HuH-7.5 (cell line): Measurements from ENCODE around the gene OGA.
A peak's percentile ranks its signal among the peaks of the same experiment; 100 is the strongest.

Source experiments
- DNase-seq: peaks from one replicate; pipeline ENCODE4 v3.0.0; 2011; ENCODE audit warnings: low spot score

The OGA gene

DNA sequence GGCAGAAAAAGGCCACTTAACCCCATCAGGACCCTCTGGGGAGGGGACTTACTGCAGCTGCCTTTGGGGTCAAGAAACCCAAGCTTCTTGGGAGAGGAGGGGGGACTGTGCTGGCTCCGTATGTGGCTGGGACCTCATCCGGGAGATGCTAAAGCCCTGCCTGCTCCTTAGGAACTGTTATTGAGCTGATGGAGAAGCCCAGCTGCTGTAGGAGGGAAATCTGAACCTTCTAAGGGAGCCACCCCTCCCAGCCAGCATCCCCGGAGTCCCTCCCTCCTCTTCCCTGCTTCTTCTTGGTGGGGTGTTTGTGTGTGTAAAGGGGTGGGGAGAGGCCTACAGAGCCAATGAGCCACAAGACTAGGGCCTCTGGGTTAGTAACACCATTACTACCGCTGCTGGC lies 17.1 kb upstream of the OGA start:
- DNase-seq, result no peak

DNA sequence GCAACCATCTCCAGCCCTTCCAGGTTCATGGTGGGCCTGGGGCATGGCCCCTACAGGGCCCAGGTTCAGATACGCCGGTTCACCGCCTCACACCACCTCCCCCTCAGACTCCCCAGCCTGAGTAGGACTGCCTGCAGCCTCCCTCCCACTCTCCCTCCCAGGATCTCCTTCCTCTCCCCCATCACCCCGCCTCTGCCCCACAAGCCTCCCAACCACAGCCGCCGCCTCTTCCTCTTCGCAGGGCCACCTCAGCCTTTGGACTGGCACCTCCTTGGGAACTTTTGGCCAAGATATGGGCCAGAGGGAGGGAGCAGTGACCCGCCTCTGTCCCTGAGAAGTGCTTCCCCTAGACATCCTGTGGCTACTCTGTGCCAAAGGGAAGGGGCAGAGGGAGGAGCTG lies 16.1 kb upstream of the OGA start:
- no peak for DNase-seq

DNA sequence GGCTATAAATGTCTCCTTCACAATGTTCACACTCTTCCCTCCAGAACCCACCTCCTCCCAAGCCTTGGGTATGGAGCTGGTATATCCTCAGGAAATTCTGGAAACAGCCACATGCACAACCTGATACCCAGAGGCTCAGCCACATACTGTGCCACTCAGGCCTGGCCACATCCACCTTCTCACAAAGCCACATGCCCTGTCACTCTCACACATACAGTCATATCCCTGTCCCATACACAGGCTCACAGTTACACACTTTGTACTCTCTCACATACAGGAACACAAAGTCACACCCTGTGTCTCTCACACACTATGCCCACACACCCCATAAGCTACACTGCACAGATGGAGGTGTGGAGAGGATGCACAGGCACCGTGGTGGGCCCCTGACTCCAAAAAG lies 15.2 kb upstream of the OGA start:
- no peak for DNase-seq

DNA sequence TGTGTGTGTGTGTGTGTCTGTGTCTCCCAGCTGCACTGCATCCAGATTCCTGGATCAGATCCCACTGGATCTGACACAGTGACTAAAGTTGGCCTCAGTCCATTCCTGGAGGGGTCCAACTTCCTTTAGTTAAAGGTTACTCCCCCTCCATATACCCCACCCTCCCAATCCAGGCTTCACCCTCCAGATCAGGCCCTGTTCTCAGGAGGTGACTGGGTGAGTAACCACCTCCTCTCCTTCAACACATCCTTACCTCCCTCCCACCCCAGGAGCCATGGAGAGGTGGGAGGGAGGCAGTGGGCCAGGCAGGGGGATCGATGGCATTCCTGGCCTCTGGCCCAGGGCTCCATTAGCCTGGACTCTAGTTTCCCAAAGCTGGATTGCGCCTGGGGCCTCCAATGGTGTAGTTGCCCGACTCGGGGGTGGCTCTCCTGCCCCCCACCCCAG lies 14.1 kb upstream of the OGA start:
- no peak for DNase-seq

DNA sequence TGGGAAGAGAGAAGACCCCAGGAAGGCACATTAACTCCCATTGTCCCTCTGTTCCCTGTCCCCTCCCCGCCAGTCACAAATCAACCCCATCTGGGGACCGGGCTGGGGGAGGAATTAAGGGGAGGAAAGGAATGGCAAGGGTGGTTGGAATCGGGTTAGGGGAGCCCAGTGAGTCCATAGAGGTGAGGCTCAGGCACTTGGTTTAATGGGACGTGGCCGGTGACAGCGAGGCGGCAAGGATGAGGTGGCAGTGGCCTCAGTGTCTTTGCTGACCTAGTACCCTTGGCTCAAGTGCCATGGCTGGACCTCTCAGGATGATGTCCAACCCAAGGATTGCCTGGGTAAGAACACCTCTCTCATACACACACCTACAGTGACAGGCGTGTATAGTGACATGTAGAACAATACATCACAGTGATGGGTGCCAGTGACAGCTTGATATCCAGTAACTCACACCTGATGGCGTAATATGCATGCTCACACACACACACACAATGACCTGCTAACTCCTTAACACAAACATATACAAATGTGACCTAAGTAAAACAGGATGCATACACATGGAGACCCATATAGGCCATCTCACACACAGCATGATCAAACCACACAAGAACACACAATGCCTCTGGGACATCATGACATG lies 13.0 kb upstream of the OGA start:
- DNase-seq, result no peak

DNA sequence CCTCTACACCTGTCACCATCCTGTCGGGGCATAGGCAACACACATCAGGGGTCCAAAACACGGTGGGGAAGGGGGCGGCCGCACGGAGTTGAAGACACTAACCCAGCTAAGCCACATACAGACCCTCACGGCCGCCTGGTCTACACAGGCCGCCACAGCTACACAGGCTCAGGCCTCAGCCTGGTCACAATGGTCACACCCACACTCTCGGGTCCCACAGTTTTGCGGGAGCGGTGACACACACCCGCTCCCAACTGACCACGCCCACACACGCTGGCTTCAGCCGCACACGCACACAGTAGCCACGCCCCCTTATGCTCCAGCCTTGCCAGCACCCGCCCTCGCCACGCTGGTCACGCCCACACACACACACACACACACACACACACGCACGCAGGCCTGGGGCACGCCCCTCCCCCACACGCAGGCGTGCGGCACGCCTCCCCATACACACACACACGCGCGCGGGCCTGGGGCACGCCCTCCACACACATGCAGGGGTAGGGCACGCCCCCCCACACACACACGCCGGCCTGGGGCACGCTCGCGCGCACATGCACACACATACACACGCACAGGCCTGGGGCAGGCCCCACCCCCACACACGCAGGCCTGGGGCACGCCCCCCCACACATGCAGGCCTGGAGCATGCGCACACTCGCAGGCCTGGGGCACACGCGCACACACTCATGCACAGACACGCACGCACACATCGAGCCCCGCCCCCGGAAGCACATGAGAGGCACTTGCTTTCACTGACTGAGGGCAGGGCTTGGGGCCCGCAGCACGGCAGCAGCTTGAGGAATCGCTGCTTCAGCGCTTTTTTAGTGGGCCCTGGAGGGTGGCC lies 12.3 kb upstream of the OGA start:
- peak; percentile 86 for DNase-seq

DNA sequence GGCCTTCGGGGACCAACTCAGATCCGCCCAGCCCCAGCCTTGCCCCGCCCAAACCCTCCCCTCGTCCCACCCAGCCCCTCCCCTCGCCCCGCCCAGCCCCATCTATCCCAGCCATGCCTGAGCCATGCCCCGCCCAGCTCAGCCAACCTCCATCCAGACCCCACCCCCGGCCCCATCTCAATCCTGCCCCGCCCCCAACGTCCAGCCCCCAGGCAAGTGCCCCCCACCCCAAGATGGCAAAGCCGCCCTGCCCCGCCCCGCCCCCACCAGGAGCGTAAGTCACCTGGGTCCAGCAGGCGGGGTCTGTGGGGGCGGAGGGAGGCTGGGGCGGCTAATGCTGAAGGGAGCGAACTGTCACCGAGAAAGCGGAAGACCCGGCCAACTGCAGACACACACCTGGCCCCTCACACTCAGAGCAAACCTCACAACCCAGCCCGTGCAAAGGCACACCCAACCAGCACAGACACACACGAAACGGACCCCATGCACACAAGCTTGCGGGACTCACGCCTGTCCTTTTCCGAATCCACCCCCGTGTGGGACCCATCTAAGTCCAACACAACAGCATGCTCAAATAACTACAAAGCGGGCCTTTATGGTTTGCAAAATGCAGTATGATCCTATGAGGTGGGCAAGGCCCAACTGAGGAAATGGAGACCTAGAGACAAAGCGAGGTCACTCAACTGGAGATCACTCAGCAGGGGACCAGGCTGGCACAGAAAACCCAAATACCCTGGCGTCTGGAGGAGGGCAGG lies 11.5 kb upstream of the OGA start:
- DNase-seq, result no peak

DNA sequence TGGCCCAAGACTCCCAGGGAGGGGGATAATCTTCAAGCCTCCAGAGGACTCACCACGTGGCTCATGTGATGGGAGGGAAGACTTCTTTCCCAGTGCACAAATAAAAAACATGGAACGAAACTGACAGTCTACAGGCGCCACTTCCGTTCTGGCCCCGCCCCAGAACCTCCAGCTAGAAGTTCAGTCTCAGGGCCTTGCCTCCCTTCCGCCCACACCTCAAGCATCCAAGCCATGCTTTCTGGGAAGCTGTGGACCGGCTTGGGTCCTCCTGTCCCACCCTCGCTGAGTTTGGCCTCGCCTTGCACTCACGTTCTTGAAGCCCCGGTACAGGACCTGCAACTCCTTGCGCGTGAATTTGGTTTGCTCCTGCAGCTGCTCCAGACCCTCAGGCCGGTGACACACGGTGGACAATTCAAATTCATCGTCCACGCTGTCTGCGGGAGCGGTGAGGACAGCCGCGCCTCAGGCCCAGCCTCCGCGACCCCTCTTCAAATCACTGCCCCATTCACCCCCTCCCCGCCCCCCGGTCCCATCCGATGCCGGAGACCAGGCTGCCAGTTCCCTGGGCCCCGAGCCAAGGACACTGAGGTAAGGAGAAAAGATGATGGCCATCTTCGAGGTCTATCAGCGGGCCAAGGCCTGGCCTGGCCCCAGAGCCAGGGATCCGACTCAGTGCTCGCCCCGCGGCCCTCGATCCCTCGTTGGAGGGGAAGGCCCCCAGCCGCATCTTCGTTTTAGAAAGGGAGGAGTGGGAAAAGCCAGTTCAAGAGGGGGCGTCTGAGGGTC lies 10.7 kb upstream of the OGA start:
- no peak for DNase-seq

DNA sequence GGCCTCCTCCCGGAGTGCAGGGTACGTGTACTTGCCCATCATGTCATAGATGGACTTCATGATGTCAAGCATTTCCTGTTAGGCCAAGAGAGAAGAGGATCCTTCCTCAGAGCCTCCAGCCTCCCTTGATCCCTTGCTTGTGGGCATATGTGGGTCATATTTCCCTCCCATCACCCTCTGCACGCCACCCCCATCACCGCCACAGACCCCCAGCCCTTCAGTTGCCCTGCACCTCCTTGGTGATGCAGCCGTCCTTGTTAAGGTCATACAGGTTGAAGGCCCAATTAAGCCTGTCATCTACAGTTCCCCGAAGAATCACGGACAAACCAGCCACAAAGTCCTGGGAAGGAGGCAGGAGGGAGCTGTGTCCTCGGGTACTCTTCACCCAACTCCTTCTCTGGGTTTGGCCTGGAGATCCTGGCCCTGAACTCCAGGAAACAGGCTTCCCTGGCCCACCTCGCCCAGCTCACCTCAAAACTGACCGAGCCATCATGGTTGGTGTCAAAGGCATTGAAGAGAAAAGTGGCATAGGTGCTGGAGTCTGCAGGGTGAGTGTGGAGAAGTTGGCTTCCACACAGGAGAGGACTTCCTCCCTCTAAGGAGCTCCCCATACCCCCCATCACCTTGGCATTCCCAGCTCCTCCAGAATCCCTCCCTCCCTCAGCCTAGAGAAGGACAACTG lies 9.8 kb upstream of the OGA start:
- no peak for DNase-seq

DNA sequence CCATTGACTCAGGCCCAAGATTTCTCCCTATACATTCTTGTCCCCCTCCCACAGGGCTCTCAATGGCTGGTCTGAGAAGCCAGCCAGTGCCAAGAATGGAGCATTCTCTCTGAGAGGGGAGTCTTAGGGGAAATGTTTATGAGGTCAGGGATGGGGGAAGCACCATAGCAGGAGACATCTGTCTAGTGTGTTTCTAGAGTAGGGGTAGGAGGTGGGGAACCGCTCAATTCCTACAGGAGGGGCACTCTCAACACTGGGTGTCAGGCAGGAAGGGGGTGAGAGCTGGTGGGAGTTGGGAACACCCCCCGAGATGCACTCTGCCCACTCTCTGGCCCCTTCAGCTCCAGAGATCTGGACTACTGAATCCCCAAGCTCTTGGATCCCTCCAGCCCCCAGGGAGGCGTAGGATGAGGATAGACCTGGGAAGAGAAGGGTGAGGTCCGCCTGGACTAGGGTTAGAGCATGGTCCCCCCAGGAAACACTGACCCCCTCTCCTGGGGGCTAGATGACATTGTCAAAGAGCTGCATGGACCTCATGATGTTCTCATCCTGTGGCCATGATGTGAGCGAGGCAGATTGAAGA lies 8.7 kb upstream of the OGA start:
- DNase-seq, result no peak

DNA sequence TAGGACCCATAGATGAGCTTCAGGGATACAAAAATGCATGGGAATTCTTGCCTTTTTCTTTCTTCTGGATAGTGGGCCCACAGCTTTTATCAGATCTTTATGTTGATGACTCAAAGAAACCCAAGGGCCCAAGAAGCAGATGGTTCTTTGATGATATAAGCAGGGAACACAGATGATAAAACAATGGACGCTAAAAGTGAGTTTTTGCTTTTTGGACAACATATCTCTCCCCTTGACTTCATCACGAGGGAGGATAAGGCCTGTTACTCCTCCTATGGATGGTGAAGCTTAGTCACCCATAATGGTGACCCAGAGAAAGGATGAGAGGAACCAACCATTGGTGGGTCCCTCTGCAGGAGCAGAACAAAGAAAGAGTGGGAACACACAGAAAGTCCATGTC lies 6.5 kb upstream of the OGA start:
- DNase-seq, result no peak

DNA sequence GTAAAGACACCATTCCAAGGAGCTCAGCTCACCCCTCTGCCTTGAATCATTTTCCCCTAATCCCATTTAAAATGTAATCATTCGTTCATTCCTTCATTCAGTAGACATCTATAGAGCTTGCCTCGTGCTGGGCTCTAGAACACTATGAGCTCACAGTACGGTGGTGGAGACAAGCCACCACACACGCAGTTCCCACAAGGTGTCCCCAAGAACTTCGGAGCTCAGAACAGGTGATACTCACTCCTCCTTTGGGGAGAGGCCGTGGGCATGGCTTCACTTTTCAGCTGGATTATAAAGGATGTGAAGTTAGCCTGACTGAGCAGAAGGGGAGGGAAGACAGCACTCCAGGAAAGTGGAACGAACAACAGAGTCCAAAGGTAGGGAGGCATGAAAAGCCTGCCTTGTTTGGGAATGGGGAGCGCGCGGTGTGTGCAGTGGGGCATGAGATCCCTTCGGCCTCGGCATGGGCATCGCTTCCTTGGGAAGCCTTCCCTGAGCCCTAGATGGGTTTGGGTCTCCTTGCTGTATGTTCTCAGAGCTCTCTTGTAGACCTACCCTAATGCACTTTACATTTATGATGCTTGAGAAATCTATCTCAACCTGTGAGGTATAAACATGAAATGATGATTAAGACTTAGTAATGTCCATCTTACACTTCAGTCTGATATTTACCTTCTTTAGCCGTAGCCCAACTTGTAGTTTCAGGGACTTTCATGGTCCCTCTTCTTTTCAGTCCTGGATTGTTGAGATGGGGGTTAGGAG lies 809 bp upstream of the OGA start:
- no peak for DNase-seq

DNA sequence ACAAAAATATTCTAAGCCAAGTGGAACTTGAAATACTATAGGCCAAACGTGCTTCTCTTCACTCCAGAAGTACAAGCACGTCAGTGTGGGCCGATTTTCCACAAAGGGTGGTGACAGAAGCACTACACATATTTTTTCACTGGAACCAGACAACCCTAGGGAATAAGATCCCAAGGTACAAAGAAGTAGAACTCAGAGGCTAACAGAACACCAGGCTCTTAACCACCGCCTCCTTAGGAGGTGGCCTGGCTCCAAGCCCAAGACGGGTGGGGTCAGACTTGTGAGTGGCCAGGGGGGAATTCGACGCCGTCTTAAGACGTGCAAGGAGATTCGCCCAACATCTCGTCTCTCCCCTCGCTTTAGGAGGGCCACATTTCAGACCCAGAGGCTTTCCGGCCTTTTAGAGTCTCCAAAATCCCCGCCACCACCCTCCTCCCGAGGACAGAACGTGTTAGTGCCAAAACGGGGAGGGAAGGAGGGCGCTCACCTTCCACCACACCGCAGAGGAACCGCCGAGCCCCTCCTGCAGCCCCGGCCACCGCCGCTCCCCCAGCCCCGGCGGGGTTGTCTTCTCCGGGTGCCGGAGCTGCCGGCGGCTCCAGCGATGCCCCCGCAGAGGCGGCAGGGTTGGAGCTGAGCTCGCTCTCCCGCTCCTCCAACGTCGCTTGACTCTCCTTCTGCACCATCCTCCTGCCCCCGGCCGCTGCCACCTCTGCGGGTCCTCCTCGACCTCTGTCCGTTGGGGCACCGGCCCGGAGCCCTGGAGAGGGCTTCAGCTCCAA lies 716 bp downstream of the OGA start:
- DNase-seq, result no peak

DNA sequence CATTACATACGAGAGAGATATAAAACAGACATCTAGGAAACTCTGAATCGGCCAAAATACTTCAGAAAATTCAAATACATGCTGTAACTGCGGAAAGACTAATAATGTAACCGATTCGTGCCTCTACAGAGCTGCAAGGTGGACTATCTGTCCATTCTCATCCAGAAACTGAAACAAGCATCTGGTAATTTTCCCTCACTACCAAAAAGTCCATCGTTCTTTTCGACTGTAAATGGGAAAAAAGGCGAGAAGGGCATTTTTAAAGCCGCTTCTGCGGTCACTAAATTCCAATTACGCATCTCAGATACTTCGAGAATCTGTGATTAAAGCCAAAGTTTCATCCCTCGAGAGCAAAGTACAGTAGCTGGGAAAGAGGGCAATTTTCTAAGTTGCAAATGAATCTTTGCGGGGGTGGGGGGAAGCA lies 1.3 kb downstream of the OGA start:
- DNase-seq, result no peak

DNA sequence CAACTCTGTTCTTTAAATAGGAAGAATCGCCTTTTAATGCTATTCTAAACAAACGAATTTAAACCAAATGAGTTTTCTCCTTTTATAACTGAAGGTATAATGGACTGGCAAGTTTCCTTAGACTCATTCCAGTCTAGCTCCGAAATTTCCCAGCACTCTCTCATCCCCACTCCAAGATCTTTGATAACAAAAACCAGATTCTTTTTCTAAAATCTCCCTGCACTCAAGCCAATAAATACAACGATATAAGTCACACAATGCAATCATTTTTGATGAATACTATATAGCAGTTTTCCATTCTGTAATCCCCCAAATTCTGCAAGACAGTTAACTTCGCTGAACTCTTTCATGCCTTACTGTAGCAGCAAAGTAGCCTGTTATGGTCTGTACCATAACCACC lies 1.9 kb downstream of the OGA start:
- DNase-seq, result no peak

DNA sequence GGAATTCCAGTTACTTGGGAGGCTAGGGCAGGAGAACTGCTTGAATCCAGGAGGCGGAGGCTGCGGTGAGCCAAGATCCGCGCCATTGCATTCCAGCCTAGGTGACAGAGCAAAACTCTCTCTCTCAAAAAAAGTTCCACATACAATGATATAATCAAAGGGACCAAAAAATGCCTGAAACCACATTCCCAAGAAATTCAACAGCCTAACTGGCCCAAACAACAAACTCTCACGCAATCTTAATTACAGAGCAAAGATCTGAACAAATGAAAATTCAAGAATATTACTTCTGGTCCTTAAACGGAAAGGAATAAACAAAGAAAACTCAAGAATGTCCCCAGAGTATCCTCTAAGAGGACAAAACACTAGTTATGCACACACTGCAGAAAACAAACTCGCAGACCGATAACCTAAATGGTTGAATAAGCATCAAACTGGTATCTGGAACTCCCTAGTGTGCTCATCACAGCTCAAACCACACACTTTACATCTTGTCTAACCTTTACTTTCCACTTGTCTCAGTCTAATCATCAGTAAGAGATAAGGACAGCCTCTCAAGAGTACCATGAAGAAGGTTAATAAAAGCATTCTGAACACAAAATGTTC lies 3.7 kb downstream of the OGA start:
- no peak for DNase-seq

DNA sequence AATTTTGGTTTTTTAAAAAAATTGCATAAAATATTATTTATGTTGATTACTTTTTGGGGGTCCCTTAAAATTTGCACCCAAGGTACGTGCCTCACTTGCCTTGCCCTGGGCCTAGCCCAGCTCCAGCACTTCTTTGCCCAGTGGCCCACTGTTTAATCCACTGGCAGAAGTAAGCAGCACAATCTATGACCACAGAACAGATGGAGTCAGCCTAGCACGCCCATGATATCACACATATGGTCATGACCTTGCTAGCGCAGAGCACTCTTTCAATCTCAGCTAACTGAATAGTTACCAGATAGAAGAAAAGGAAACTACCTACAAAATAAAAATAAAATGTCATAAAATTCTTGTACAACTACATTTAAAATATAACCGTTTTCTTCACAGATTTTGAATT lies 5.6 kb downstream of the OGA start:
- no peak for DNase-seq

DNA sequence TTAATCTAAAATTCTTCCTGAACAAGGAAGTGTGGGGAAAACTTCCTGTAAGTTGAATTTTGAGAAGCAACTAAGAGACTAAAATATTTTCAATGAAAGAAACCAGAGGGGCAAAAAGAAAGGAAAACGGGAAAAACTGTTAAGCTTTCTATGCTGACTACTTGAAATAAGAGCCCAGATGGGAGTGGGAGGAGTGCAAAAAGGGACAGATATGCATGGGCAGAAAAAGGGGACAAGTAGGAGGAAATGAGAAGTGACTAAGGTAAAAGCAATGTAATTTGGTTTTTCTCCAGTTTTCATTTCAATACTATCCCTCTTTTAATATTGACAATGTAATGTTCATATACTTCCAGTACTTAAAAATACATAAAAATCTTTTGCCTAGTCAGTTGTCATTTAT lies 11.1 kb downstream of the OGA start:
- no peak for DNase-seq

DNA sequence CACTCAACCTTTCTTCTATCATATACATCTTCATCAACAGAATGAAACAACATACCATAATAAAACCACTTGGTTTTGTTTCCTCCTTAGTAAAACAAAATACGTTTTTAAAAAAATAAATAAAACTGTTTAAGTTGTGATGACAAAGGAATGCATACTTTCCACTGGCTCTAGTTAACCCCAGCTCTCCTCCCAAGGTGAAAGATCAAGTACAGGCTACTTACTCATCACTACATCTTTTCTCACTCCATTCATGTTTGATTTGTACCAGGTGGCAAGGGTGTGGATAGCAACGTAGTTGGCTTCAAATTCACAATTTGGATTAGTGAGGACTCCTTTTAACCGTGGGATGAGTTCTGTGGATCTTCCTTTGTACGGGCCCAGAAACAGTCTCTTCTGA lies 14.7 kb downstream of the OGA start:
- DNase-seq, result no peak
